K562 (cell line): Measurements from ENCODE around the gene FAR1.

Source experiments
- ARNT ChIP-seq, 2 experiments: fragments of 450-650 bp; IDR thresholded peaks; 2 replicates each; pipeline ENCODE4 v1.6.1; 2016; ENCODE audit warnings: mild to moderate bottlenecking in 1 of 2
- BRCA1 ChIP-seq, 2 experiments: fragments of 450-650 bp in 1 of 2; sonication (generic) in 1 of 2; formaldehyde crosslinking in 1 of 2; IDR thresholded peaks; 2 replicates each; pipeline versions ENCODE4 v1.5.0 to v1.6.1; 2017 to 2020; ENCODE audit warnings: mild to moderate bottlenecking in 1 of 2, missing genetic modification reagents in 1 of 2
- CEBPG ChIP-seq, 3 experiments: fragments of 200-800 bp in 1 of 3; sonication (Bioruptor generic) in 1 of 3; sonication (generic) in 1 of 3; formaldehyde crosslinking in 1 of 3; IDR thresholded peaks in 2 of 3; conservative IDR thresholded peaks in 1 of 3; 2 replicates each; pipeline versions ENCODE4 v1.6.1 to v1.8.0; 2016 to 2022; ENCODE audit warnings: missing compliant biosample characterization in 2 of 3, missing genetic modification characterization in 2 of 3, mild to moderate bottlenecking in 1 of 3, missing genetic modification reagents in 1 of 3
- CTCF ChIP-seq, 3 experiments: IDR thresholded peaks in 2 of 3; conservative IDR thresholded peaks in 1 of 3; 2 replicates each; pipeline ENCODE4 v1.5.1; 2011 to 2012; ENCODE audit warnings: low read length in 3 of 3, mild to moderate bottlenecking in 3 of 3, control low read depth in 2 of 3, improper control_type of control experiment in 1 of 3, inconsistent platforms in 1 of 3, low read depth in 1 of 3, mixed read lengths in 1 of 3, moderate library complexity in 1 of 3; ENCODE audit not compliant: insufficient read depth in 2 of 3
- POLR2A ChIP-seq: fragments of 450-650 bp; conservative IDR thresholded peaks from 2 replicates; pipeline ENCODE4 v1.6.1; 2016
- TEAD2 ChIP-seq: fragments of 450-650 bp; IDR thresholded peaks from 2 replicates; pipeline ENCODE4 v1.6.1; 2016; ENCODE audit warnings: missing genetic modification characterization, control low read depth, missing compliant biosample characterization
- TEAD4 ChIP-seq, 2 experiments: sonication (generic) in 1 of 2; formaldehyde crosslinking in 1 of 2; IDR thresholded peaks; 2 replicates each; pipeline versions ENCODE4 v1.6.1 to v1.8.0; 2012 to 2022; ENCODE audit warnings: borderline replicate concordance in 1 of 2, inconsistent platforms in 1 of 2, low read length in 1 of 2, mild to moderate bottlenecking in 1 of 2, missing genetic modification reagents in 1 of 2
- ZBTB40 ChIP-seq, 2 experiments: fragments of 450-650 bp in 1 of 2; sonication (generic) in 1 of 2; formaldehyde crosslinking in 1 of 2; IDR thresholded peaks; 2 replicates each; pipeline versions ENCODE4 v1.7.1 to v1.9.0; 2016 to 2022; ENCODE audit warnings: inconsistent platforms in 1 of 2, mild to moderate bottlenecking in 1 of 2, missing genetic modification reagents in 1 of 2
- ZSCAN29 ChIP-seq: fragments of 450-650 bp; IDR thresholded peaks from 2 replicates; pipeline ENCODE4 v1.6.1; 2017

- no peak for TF ChIP-seq BRCA1 (IDR thresholded peaks at IDR 0.05)
- no peak for TF ChIP-seq BRCA1 (CRISPR knock-in tag; IDR thresholded peaks at IDR 0.05)
- TF ChIP-seq TEAD2 (tag), result no peak
- no peak for TF ChIP-seq CTCF (IDR thresholded peaks at IDR 0.05 in 2 of 3, conservative IDR thresholded peaks at IDR 0.05 in 1 of 3; ENCODE audit: insufficient read depth in 2 of 3, low read depth in 1 of 3, low read length in 3 of 3)
- no peak for TF ChIP-seq POLR2A
- TF ChIP-seq ZBTB40 (IDR thresholded peaks at IDR 0.05), result no peak
- TF ChIP-seq ZBTB40 (CRISPR knock-in tag; IDR thresholded peaks at IDR 0.05), result no peak
- TF ChIP-seq CEBPG (CRISPR knock-in tag; IDR thresholded peaks at IDR 0.05), result no peak
- TF ChIP-seq CEBPG (tag; conservative IDR thresholded peaks at IDR 0.05 in 1 of 2, IDR thresholded peaks at IDR 0.05 in 1 of 2), result no peak
- TF ChIP-seq ZSCAN29, result no peak
- TF ChIP-seq ARNT (IDR thresholded peaks at IDR 0.05), result no peak
- TF ChIP-seq TEAD4 (IDR thresholded peaks at IDR 0.05; ENCODE audit: low read length), result no peak
- no peak for TF ChIP-seq TEAD4 (CRISPR knock-in tag; IDR thresholded peaks at IDR 0.05; ENCODE audit: borderline replicate concordance)
Measured at GRCh38 chr11:13637125-13638069, 31.1 kb upstream of the FAR1 start.
